Activated CD8-positive, alpha-beta memory T cell treated with anti-CD3 and anti-CD28 coated beads, Interleukin-2, amount 50 U/mL, for 1 hour (primary cell): ENCODE results near the gene ZFAND4.
"Not testable (repeated sequence)": the region's sequence is repeated elsewhere in the genome, so short reads cannot be mapped to it uniquely, and the experiment has no call there.

ENCODE experiments used
- DNase-seq: peaks from one replicate; pipeline ENCODE4 v3.0.0-alpha.2; 2020; ENCODE audit errors: extremely low read depth

ZFAND4 gene

GRCh38 chr10:45589868-45590267 is 82.7 kb downstream of the ZFAND4 start:
- no peak for DNase-seq

GRCh38 chr10:45589009-45589408 is 83.6 kb downstream of the ZFAND4 start:
- no peak for DNase-seq

- DNase-seq, result no peak
Measured at GRCh38 chr10:45586028-45586824, 86.3 kb downstream of the ZFAND4 start.

- DNase-seq, result no peak
Measured at GRCh38 chr10:45585131-45585530, 87.4 kb downstream of the ZFAND4 start.

- no peak for DNase-seq
Measured at GRCh38 chr10:45582386-45582781, 90.2 kb downstream of the ZFAND4 start.

- DNase-seq, result no peak
Measured at GRCh38 chr10:45581582-45582385, 90.8 kb downstream of the ZFAND4 start.

- DNase-seq, result no peak
Measured at GRCh38 chr10:45581216-45581549, 91.4 kb downstream of the ZFAND4 start.

- no peak for DNase-seq
Measured at GRCh38 chr10:45580371-45581215, 92.0 kb downstream of the ZFAND4 start.

GRCh38 chr10:45578384-45578971 is 94.1 kb downstream of the ZFAND4 start:
- no peak for DNase-seq

- DNase-seq, result no peak
Measured at GRCh38 chr10:45575966-45576597, 96.5 kb downstream of the ZFAND4 start.

- not testable (repeated sequence) for DNase-seq
Measured at GRCh38 chr10:45575032-45575761, 97.4 kb downstream of the ZFAND4 start.

GRCh38 chr10:45569471-45569870 is 103.1 kb downstream of the ZFAND4 start:
- no peak for DNase-seq

- no peak for DNase-seq
Measured at GRCh38 chr10:45566415-45566814, 106.2 kb downstream of the ZFAND4 start.
